ENCODE data around the gene CDC6.
"Not testable (repeated sequence)": the region's sequence is repeated elsewhere in the genome, so short reads cannot be mapped to it uniquely, and the experiment has no call there.

Gene CDC6

GRCh38 chr17:40290629-40291280 lies 3.1 kb downstream of the CDC6 start:
- DNase-seq, result no peak

- no peak for DNase-seq
Measured at GRCh38 chr17:40291281-40291664, 3.6 kb downstream of the CDC6 start.

- DNase-seq, result no peak
Measured at GRCh38 chr17:40293363-40293762, 5.7 kb downstream of the CDC6 start.

GRCh38 chr17:40295488-40296436 lies 8.1 kb downstream of the CDC6 start:
- DNase-seq, result no peak

GRCh38 chr17:40297511-40297910 lies 9.8 kb downstream of the CDC6 start:
- no peak for DNase-seq

GRCh38 chr17:40298726-40299125 lies 11.0 kb downstream of the CDC6 start:
- no peak for DNase-seq

DNA sequence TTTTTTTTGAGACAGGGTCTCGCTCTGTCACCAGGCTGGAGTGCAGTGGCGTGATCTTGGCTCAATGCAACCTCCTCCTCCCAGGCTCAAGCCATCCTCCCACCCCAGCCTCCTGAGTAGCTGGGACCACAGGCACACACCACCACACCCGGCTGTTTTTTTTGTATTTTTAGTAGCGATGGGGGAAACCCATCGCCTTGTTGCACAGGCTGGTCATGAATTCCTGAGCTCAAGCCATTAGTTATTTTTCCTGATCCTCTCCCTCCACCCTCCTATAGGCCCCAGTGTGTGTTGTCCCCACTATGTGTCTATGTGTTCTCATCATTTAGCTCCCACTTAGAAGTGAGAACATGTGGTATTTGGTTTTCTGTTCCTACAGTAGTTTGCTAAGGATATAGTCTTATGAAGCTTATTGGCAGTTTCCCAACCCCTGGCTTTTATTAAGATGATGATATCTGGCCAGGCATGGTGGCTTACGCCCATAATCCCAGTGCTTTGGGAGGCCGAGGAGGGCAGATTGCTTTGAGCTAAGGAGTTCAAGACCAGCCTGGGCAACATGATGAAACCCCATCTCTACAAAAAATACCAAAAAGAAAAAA lies 11.6 kb downstream of the CDC6 start:
- DNase-seq, result not testable (repeated sequence)

DNA sequence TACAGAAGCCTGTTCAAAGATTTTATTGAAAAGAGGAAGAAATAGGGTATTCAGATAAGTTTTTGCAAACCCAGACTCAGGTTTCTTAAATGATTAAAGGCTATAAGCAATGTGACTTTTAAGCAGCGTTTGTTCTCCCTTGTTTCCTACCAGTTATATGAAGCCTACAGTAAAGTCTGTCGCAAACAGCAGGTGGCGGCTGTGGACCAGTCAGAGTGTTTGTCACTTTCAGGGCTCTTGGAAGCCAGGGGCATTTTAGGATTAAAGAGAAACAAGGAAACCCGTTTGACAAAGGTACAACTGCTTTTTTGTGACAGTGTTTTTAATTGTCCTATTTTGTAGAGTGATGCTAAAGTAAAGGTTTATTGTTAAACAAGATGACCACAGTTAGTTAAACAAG lies 13.6 kb downstream of the CDC6 start:
- no peak for DNase-seq

GRCh38 chr17:40303009-40303657 lies 15.5 kb downstream of the CDC6 start:
- no peak for DNase-seq

- no peak for DNase-seq
Measured at GRCh38 chr17:40303708-40304551, 16.3 kb downstream of the CDC6 start.

DNA sequence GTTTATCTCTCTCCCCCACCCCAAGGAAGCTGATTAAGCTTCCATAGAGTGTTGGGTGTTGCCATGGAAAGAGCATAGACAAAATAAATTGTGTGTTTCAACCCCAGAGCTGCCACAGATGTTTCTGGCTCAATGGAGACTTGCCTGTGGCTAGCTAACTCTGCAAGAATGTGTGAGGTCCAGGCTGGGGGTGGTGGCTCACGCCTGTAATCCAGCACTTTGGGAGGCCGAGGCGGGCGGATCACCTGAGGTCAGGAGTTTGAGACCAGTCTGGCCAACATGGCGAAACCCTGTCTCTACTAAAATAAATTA lies 16.8 kb downstream of the CDC6 start:
- DNase-seq, result not testable (repeated sequence)

DNA sequence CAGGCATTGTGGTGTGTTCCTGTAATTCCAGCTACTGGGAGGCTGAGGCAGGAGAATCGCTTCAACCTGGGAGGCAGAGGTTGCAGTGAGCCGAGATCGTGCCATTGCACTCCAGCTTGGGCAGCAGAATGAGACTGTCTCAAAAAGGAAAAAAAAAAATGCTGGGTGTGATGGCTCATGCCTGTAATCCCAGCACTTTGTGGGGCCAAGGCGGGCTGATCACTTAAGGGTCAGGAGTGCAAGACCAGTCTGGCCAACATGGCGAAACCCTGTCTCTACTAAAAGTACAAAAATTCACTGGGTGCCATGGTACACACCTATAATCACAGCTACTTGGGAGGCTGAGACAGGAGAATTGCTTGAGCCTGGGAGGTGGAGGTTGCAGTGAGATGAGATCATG lies 17.2 kb downstream of the CDC6 start:
- DNase-seq, result not testable (repeated sequence)

DNA sequence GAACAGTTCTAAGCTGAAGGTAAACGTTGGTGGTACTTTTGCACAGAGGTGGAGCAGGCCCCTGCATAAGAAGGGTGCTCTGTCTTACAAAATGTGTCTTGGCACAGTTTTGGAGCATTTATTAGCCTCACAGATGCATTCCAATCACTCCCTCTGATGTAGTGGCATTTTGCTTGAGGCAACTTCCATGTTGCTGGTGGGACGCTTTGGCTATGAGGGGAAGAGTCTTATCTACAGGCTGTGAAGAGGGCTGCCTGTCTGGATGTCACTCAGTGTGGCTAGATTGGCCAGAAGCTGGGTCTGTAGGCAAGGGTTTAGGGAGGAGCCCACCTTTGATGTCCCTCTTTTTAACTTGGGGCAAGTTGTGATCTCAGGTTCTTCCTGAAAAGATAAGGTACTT lies 18.7 kb downstream of the CDC6 start:
- no peak for DNase-seq

GRCh38 chr17:40307001-40307730 lies 19.5 kb downstream of the CDC6 start:
- DNase-seq, result no peak

DNA sequence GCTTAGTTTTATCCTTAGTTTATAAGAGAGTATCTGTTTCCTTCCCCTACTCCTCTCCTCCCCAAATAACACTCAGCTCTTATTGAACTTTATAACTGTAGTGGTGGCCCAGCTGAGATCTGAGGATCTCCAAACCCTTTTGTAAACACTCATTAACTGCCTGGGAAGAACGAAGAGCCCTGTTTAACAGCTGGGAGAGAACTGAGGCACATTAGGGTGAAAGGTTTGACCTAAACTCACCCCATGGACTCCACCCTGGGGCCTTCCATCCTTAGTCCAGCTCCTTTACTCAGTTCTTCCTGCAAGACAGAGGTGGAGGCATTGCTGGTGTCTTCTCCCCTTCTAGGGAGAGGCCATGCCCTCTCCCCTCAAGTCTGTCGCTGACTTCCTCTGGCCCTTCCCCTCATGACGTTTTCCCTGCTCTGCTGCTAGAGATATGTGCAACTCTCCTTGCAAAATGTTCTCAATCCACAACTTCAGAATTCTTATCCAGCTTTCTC lies 20.1 kb downstream of the CDC6 start:
- no peak for DNase-seq

- no peak for DNase-seq
Measured at GRCh38 chr17:40309031-40309948, 21.6 kb downstream of the CDC6 start, which contains the start of gene RARA. Gene RARA (plus strand): TSS chr17:40309180. CDS start chr17:40331219, 22,039 bp downstream.

DNA sequence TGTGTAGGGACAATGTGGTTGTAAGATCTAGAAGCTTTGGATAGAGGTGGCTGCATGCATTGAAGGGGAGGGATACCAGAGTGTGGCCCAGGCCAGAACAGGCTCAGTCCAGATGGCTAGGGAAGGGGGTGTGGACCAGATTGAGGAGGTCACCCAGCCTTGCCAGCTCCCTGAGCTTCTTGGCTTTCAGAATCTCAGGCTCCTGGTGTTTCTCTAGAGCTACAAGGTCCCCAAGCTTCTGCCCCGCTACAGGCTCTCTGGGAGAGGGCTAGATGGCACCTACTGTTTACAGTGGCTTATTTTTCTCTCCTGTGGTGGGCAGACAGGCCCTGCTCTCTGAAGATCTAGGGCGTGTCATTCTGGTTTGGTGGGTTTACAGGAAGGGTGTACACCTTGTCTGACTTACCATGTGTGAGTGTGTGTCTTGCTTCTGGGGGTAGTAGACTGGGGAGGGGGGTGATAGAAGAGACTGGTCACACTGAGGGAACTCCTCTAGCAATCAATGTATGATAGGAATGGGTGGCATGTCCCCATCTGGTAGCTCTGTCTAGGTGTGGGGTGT lies 22.4 kb downstream of the CDC6 start:
- no peak for DNase-seq

- no peak for DNase-seq
Measured at GRCh38 chr17:40310882-40311391, 23.3 kb downstream of the CDC6 start.

GRCh38 chr17:40311575-40311974 lies 23.9 kb downstream of the CDC6 start:
- no peak for DNase-seq
